ENCODE data around the gene BCL7A.
A peak's percentile ranks its signal among the peaks of the same experiment; 100 is the strongest.

BCL7A gene

DNA sequence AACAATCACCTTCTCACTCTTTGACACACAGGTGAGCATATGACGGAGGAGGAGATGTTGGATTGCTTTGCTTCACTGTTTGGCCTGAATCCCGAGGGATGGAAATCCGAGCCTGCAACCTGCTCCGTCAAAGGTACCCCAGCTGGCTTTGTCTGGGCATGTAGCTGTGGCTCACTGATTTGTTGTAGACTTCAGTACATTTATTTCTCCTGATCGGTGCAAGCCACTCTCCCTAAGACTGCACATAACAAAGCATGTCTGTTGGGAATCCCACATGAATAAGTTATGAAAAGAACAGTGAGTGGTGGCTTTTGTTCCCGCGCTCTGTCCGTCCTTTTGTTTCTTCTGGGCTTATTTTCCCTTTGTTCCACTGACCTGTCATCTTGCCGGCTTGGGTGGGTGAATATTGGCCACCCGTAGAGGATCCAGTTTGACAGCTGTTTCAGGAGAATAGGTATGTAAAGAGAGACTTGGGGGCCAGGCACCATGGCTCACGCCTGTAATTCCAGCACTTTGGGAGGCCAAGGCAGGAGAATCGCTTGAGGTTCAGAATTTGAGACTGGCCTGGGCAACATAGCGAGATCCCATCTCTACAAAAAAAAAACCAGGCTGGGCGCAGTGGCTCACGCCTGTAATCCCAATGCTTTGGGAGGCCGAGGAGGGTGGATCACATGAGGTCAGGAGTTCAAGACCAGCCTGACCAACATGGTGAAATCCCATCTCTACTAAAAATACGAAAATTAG, 20.0 kb upstream of the BCL7A start:
- no peak for DNase-seq

DNA sequence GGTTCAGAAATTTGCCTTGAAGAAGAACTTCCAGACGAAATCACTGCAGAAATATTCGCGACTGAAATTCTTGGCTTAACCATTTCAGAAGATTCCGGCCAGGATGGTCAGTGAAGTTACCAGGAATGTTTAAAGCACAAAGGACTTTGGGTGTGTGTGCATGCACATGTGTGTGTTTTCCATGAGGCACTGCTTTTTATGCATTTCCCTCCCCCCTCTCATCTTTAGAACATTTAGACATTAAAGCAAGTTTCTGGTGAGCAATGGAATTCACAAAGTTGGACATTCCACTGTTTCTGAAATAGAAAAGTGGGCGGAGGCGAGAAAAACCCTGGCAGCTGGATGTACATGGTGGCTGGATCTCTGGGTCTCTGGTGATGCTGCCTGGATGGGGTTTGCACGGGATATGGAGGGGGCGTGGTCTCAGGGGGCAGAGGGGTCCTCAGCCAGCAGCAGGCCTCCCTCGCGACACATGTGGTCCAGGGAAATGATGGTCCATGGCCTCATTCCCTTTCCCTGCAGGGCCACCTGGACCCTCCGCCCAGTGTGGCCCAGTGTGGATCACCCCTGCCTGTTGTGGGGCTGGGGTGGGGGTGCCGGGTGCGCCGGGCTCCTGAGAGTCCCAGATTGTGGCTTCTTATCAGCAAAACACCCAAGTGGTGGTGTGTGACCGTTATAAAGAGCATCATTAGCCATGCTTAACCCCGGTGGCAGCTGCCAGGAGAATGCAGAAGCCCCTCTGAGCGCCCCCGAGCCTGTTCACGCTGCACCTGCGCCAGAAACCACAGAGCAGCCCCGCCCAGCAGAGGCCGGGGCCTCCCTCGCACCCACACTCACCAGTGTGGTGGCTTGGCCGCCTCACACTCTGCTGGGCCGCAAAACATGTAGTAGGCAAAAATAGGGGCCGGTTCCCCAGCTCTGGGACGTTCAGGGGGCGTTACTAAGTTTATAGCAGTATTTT, 17.8 kb upstream of the BCL7A start:
- DNase-seq, result no peak

DNA sequence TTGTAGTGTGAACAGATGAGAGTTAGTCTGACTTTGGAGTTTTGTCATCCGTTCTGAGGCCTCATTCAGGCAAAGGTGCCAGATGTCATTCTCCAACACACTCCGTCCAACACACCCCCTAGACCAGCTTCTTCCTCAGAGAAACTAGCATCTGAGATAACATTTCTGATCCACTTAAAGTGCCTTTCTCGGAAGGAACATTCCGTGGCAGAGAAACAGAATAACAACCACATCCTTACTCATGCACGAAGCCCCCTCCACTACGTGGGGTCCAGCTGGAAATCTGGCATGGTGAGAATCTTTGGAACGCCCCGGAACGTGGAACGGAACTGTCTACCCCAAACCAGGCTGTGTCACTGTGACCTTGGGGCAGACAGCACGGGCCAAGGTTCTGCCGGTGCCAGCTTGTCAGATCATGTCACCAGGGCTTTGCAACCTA, 17.0 kb upstream of the BCL7A start:
- DNase-seq, result no peak

DNA sequence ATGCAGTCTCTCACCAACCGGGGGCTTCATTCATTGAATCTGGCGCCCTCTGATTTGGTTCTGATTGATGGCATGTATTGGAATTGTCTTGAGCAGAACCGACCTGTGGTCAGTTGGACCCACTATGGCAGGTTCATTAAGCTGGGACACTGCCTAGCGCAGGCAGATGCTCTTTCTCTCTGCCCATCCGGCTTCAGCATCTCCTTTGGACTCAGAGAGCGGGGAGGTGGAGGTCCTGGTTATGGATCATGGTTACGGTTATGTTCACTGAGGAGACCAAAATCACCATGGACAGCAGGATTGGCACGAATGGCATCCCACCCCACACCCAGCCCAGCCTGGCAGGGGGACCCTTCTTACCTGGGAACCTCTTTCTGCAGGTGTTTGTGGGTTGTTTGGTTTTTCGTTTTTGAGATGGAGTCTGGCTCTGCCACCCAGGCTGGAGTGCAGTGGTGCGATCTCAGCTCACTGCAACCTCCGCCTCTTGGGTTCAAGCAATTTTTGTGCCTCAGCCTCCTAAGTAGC, 16.4 kb upstream of the BCL7A start:
- DNase-seq, result no peak

DNA sequence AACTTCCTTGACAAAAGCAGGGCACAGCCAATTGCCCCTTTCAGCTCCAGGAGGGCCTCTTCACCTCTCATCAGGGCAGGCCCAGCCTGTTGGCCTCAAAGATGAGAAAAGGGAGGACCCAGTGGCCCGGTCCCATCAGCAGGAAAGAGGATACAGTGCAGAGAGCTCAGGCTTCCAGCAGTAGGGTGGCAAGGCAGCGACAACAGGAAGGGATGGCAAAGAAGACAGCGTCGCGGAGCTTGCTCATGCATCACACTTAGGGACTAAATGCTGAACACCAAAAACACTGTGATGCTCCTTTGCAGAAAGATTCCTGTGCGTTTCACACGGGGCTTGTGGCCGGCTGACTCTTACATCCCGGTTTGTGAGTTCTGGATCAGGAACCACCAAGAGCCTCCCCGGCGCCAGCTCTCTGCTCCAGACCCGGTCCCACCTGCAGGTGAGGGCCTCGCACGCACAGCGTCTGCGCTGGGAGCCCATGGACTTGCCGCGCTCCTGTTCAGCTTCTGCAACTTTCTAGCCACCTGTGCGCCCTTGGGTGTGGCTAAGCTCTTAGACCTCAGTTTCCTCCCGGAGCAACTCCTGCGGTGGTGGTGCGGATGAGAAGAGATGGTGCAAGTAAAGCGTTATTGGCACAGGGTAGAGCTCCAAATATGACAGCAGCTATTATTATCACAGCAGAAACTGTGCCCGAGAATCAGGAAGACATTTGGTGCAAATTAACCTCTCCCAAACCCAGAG, 15.3 kb upstream of the BCL7A start:
- DNase-seq, result peak; percentile 36

DNA sequence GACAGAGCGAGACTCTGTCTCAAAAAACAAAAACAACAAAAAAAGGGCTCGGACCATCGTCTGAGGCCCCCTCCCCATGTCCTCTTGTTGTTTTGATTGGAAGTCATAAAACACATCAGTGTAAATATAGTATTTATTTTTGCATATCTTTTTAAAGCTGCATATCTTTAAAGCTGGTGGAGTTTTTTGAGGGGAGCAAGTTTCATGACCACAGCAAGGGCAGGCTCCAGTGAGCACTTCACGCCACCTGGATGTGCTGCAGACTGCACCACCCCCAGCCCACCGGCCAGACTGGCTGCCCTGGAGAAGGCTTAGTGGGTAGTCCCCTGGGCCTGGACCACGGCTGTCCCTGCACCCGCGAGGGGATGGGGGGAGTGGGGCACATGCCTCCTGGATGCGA, 11.9 kb upstream of the BCL7A start:
- DNase-seq, result no peak

DNA sequence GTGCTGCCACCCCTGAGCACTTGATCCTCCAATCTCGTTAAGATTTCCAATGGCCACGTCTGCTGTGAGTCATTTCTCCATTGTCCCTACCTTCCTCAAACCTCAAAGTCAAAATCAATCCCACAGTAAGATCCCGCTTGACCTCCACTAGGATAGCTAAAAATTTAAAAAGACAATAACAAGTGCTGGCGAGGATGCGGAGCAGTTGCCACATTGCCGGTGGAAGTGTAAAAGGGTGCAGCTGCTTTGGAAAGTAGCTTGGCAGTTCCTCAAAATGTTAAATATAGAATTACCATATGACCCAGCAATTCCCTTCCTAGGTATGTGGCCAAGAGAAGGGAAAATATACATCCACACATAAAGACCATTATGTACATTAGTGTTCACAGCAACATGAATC, 9.5 kb upstream of the BCL7A start:
- no peak for DNase-seq

DNA sequence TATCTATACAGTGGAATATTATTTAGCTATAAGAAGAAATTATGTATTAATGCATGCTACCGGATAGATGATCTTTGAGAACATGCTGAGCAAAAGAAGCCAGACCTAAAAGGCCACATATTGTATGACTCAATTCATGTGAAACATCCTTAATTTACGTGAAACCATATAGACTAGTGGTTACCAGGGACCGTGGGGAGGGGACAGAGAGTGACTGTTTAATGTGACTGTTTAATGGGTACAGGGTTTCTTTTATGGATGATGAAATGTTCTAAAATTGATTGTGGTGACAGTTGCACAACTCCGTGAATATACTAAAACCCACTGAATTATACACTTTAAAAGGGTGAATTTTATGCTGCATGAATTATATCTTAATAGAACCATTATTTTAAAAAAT, 8.5 kb upstream of the BCL7A start:
- no peak for DNase-seq

DNA sequence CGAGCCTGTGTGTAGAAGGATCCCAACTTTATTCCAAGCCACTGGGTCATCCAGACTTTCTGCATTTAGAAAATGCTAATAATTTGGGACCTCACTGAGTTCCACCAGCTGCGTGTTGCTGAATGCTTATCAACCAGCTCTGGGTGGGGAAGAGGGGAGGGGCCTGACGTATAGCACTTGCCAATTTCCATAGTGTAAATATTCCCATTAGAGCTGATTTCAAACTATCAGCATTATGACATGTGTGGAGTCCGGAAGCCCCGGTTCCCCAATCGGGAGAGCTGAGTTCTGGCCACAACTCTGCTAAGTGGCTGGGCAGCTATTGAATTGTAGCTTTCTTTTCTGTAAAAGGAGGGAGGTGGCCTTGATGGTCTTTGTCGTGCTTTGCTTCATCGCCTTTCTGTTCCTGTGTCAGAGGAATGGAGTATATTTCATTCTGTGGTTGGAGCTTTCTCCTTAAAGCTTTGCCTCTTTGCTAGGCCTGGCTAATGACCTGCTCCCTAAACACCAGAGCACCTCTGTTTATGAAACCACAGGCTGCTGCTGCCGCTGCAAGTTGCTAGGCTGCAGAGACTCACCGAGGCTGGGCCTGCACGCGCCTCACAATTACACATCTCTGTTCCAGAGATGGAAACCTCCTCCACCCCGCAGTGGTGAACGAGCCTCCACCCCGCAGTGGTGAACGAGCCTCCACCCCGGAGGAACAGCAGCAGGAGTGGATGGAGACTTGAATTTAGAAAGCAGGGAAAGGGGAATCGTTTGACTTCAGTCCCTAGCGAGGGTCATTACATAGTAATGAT, 7.7 kb upstream of the BCL7A start:
- no peak for DNase-seq

DNA sequence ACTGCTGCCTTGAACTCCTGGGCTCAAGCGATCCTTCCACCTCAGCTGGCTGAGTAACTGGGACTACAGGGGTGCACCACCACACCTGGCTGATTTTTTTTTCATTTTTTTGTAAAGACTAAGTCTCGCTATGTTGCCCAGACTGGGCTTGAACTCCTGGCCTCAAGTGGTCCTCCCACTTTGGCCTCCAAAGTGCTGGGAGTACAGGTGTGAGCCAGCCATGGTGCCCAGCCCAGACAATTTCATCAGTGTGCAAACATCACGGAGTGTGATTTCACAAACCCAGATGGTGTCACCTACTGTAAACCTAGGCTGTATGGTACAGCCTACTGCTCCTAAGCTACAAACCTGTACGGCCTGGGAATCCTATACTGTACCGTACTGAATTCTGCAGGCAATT, 6.9 kb upstream of the BCL7A start:
- no peak for DNase-seq

DNA sequence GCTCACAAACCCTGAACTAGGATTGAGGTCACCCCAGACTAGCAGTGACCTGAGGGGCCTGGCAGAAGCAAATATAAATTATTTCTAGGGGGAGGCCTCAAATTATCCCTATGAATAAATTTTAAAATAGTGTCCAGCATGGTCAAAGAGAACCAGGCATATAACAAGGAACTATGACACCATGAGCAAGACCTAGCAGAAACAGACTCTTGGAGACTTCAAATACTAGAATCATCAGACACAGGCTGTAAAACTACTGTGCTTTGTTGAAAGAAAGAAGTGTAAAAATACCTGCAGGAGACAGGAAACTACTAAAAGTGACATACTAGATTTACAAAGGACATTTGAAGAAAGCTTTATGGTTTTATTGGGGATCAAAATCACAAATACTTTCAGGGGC, 3.2 kb upstream of the BCL7A start:
- DNase-seq, result no peak

DNA sequence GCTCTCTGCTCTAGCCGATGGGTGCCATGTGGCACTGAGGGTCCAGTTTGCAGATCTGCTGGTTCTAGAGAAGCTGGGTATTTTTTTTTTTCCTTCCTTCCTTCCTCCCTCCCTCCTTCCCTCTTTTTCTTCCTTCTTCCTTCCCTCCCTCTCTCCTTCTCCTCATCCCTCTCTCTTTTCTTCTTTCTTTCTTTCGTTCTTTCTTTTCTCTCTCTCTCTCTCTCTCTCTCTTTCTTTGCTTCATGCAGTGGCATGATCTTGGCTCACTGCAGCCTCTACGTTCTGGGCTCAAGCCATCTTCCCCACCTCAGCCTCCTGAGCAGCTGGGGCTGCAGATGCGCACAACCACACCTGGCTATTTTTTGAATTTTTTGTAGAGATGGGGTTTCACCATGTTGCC, 2.7 kb upstream of the BCL7A start:
- DNase-seq, result no peak

DNA sequence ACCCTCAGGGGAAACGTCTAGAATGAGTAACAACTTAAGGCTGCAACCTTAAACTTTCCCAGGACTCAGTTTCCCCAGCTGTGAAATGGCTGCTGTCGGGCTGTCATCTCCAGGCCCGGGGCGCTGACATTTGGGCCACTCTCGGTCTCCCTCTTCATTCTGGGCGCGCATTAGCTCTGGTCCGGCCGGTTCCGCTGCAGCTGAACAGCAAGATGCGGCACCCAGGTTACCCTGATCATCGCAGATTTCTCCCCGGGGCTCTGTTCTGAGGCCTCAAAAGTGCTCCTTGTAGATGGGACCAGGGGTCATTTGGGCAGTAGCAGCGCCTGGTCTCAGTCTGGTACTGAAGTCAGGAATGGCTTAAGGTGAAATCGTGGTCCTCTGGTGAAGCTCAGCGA, 890 bp upstream of the BCL7A start:
- no peak for DNase-seq

DNA sequence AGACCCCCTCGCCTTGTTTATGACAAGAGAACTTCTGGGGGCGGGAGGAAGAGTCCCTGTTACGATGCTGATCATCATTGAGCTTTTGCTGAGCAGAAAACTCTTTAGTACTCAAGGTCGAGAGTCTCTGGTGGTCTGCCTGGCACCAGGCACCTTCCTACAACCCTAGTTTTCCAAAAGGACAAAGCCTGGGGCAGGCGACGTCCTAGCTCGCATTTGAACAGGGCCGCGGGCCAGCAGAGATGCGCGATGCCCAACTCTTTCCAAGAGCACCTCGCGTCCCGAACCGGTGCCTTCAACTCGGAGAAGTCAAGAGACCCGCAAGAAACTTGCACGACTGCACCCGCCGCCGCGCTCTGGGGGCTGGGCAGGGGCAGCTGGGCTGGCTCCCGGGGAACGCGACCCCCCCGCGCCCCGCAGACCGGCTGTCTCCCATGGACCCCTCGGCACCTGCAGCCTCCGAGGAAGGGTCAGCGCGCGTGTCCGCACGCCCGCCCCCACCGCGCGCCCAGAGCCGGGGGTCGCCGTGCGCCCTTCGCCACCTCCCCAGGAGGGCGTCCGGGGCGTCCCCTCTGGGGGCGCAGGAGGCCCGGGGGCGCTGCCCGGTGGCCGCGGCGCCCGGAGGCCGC, 377 bp upstream of the BCL7A start:
- peak; percentile 39 for DNase-seq

DNA sequence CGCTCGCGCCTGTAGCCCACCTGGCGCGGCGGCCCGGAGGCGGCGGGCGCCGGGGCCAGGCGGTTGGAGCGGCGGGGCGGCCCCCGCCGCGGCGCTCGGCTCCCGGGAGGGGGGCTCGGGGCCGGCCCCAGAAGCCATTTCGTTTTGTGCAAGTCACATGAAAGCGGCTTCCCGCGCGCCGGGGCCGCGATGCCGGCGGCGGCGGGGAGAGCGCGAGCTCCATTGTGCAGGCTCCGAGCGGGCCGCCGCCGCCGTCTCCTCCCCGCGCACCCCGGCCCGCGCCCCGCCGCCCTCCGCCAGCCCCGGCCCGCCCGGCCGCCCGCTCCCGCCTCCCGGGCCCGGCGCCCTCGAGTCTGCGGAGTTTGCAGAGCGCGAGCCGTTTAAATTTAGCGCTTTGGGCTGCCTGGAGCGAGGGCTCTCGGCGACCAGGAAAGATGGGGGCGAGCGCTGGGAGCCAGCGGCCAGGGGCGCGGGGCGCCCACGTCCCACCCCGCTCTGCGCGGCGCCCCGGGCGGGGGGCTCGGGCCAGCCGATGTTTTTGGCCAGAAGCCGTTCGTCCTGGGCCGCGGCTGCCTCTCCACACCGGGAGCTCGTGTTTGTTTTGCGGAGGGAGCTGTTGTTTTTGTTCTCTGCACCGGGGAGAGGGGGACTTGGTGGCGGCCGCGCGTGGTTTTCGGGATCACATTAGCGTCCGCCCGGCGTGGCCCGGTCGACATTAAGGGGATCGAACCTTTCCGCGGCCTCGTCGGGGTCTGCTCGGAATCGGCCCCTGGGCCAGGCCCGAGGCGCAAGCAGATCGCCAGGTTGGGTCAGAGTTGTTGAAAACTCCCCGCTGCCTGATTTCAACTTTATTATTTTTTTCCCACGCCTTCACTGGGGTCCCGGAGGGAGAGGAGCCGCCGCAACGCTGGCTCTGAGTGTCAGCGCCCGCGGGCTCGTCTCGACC, 982 bp downstream of the BCL7A start:
- peak; percentile 56 for DNase-seq

DNA sequence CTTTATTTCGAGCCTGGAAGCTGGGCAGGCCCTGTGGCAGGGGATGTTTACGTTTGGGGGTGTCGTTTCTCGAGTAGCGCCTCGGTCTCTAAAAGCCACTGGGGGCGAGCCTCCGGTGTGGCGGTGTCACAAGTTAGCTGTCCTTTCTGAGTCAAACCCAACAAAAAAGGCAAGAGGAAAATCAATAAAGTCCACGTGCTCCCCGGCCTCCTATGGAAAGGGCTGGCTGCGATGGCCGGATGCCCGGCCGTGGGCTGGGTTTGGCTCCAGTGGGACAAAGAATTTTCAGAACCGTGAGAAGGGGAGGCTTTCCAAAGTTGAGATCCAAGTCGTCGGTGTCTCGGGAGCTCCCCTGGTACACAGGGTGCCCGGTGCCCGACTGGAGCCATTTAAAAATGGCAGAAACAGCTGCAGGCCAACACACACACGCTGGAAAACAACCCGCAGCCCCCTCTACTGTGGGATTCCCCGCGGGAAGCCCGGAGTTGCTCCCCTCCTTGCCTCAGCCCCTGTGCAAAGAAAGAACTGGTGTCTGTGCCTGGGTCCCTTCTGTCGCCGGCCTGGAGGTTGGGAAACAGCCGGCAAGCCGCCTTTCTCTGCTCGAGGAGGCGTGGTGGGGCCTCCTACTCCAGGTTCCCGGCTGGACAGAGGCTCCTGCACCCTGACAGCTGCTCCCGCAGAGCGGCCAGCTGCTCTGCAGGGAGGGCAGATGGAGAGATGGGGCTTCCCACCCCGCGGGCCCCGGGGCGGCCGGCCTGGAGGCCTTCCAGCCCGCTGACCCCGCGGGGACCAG, 1.9 kb downstream of the BCL7A start:
- DNase-seq, result no peak

DNA sequence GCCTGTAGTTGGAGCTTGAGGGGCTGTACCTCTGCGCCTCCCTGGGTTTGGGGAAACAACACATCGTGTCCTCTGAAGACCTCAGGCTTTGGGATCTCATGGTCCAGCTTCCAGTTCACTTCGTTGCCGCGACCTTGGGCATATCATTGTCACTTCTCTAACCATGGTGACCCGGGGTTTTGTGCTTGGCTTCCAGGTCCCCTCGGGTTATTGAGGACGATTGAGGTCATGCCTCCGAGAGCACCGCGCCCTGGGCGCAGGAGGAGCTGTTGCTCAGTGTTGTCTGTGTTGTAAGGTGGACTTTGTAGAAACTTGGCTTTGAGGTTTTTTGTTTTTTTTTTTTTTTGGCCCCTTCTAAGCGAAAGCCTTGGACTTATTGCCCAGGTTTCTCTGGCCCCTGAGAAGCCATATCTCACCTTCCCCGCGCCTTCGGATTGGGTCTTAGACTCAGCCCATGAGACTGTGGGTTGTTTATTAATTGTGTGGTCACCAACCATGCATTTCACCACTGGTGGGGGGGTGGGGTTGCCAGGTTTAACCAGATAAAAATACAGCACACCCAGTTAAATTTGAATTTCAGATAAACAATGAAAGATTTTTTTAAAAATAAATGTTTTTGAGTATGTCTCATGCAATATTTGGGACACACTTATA, 2.6 kb downstream of the BCL7A start:
- no peak for DNase-seq

DNA sequence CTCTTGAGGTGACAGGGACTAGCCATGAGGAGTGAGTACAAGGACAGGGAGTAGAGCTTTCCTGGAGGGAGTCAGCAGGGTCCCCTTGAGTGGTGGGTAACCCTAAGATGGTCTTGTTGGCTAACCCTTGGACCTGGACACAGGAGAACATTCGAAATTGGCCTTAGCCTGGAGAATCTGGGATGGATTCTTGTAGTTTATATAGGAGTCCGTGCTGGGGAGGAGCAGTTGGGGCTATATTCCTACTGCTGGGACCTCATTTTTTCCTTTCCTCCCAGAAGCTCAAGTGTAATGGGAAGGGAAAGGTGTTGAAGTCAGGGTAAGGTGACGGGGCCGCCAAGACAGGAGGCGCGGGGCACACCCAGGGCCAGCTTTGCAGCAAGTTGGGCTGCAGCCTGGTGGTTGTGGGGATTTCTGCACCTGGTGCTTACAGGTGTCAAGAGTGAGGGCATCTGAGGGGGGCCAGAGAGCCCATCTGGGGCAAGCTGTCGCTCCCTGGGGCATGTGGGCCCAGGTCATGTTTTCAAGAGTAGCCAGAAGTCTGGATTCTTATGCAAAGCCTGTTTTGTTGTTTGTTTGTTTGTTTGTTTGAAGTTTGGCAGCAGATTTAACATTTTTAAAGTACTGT, 5.1 kb downstream of the BCL7A start:
- DNase-seq, result no peak
